A673 (cell line): ENCODE measurements around the gene IRF6.

Experiments
- CTCF ChIP-seq: fragments of 300-800, 200-600 bp; sonication (generic); conservative IDR thresholded peaks from 2 replicates; pipeline ENCODE4 v1.5.1; 2017; ENCODE audit warnings: low read depth, mild to moderate bottlenecking, antibody characterized with exemption, low read length, moderate library complexity, mixed read lengths
- EZH2 ChIP-seq: fragments of 200-600 bp; sonication (generic); IDR thresholded peaks from 2 replicates; pipeline ENCODE4 v1.6.1; 2017; ENCODE audit warnings: borderline replicate concordance, low read depth, mild to moderate bottlenecking, mixed read lengths, antibody characterized with exemption, low read length; ENCODE audit not compliant: poor library complexity, severe bottlenecking

- TF ChIP-seq EZH2 (no peak), CTCF (no peak)
These were observed 54.2 kb downstream of the IRF6 start for GRCh38 chr1:209751627-209752231.
